Measurements from ENCODE around the gene FBXW12. TPM values are rescaled to one million over a fixed set of nuclear protein-coding genes. Genes with fewer than 3 reads are reported as not detected.
"Not testable (repeated sequence)": the region's sequence is repeated elsewhere in the genome, so short reads cannot be mapped to it uniquely, and the experiment has no call there.

FBXW12 gene
- total RNA-seq, result 2.5 TPM

- DNase-seq, result no peak
These were observed at the start of gene FBXW12 for GRCh38 chr3:48371651-48372376. Gene FBXW12 (plus strand): TSS chr3:48372219. CDS start chr3:48372768, 549 bp downstream.

DNA sequence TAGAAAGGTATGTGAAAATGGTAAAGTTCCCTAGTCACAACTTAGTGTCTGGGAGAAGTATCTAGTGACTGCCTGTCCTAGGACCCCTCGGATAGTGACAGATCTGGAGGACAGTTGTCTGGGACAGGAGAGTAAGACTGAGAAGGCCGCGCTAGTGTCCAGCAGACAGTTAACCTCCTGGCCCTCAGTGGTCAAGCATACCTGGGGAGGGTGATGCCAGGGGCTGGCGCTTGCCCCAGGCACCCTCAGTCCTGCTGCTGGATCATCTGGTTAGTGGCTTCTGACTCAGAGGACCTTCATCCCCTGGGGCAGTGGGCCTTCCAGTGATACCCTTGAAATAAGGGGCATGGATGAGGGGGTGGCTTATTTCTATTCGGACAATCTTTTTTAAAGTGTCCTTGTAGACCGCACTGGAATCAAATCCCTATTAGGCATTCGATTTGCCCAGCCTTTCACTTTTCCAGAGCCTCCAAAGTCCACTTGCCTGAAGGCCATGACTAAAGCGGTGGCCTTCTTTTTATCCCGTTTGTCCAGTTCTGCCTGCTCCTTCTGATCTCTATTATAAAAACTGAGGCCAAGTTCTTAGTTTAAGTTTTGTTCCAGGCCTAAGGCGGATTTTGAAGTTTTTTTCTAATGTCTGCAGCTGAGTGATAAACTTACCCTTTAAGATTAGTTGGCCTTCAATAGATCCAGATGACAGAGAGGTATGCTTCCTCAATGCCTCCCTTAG lies 40.1 kb upstream of the FBXW12 start:
- DNase-seq, result not testable (repeated sequence)

DNA sequence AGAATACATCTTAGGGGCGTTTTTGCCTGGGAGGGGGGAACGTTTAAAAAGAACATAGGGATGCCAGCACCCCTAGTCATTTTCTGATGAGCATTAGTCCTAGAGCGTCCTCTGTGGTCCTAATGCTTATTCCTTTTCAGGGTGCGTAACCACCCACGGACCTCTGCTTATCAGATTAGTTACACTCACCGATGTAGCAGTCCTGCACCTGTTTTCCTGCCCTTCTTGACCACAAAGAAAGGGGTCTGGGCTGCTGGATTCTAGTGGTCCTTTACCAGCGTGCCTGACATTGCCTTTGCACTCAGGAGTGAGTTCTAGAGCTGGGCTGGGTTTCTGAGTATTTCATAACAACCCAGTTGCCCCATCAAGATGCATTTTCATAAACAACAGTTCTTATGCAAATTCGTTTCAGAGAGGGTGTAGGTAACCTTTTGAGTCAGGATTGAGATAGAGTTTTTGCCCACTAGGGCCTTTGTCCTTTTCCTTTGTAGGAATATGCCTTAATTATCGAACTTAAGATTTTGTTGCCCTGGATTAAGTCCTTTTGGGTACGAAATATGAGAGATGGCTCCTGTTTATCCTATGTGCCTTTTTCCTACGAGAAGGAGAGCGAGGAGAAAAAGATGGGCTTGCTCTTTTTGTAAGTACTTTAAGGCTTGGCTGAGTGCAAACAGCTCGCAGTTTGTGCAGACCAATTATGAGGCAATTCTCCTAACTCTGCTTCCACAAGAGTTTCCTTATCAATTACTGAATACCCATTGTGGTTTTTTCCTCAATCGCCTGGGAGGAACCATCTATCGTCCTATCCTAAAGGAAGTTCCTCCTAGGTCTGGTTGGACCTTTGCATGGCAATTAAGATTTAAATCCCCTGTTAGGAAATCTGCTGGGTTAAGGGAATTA lies 38.4 kb upstream of the FBXW12 start, which contains the start of gene SPINK8:
Gene SPINK8, minus strand, starts transcription at position 316 of the 900 bp plus-strand sequence. CDS start 5,320 bp downstream, outside the sequence.
- DNase-seq, result not testable (repeated sequence)

DNA sequence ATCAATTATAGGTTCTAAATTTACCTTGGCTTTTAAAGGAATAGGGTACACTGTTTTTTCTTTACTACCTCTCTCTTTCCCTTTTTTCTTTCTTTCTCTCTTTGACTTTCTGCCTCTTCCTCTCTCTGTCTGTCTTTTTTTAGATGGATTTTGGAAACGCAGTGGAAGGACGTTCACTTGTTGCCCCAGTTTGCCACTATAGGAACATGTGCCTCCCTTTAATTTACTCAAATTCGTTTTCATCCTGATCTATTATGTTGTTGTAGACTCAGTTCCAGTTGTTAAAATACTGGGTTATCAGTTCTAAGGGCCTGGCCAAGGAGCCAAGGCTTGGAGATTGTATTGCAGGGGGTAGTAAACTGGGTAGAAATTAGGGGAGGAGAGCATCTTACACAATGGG lies 37.4 kb upstream of the FBXW12 start:
- DNase-seq, result no peak

DNA sequence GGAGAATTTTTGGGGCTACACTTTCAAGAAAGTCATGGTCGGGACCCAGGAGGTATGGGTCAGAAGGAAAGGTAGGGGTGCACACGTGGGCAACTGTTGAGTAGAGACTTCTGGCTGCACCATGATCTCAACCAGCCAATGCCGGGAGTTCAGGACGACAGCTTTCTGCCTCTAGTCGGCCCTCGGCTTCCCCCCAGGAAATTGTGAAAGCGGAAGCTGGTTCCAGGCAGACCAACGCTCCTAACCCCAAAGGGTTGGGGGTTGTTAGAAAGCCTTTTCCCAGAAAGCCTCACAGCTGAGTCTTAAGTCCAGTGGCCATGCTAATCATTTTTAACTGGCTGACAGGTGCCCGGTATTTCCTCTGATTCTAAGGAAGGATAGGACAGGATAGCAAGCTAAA lies 36.7 kb upstream of the FBXW12 start:
- not testable (repeated sequence) for DNase-seq

DNA sequence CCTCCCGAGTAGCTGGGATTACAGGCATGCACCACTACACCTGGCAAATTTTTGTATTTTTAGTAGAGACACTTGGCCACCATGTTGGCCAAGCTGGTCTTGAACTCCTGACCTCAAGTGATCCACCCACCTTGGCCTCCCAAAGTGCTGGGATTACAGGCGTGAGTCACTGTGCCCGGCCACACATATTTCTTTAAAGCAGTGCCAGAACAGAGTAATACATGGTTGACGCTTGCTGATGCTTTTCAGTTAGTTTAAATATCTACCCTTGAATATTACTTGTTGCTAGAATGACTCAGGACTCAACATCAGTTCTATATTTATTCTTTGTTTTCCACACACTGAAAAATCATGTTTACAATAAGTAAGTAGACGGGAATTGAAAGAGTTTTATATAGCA lies 34.5 kb upstream of the FBXW12 start:
- DNase-seq, result not testable (repeated sequence)

DNA sequence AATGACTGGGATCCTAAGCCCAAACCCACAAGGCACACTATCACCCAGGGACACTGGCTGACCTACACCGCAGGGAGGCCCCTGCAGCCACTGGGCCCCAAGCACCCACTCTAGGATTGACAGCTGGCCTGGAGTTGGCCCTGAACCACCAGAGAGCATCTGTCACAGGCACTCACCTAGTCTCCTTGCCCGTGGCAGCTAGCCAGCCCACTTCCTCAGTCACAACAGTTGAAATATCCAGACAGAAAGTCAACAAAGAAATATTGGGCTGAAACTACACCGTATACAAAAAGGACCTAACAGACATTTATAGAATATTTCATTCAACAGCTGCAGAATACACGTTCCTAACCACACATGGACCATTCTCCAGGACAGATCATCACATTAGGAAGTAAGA lies 33.4 kb upstream of the FBXW12 start:
- no peak for DNase-seq

DNA sequence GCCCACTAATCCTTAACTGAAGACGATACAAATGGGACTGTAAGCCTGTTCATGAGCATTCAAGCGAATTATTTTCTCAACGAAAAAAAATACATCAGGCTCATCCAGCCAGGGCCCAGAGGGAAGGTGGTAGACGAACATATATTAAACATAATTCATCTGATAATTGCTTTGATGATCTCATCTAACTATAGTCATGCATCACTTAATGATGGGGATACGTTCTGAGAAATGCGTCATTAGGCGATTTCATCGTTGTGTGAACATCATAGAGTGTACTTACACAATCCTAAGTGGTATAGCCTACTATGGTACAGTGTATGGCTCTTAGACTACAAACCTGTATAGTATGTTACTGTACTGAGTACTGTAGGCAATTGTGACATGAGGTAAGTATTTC lies 28.6 kb upstream of the FBXW12 start:
- no peak for DNase-seq

DNA sequence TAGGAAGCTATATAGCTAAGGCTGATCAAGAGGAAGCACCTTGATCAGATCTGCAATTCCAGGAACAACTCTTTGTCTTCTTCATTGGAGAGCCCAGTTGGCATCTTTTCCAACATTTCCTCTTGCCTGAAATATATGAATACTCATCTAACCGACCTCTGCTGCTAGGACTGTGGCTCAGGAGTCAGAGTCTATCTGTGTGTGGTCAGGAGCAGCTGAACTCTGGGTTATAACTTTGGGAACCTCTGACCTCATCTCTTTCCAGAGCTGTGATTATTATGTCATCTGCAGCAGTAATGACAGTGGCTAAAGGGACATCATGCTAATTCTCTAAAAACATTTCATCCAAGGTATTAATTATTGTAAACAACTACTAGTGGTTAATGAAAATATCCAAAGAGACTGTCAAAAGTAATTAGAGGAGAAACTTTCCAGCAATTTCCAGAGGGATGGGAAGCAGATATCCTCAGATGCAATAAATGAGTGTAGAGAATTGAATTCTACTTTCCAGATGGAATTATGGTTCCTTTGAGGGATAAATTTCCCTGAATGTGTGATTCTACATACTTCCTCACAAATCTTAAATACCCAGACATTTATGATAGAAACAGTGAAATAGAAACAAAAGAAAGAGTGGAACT lies 27.0 kb upstream of the FBXW12 start:
- DNase-seq, result no peak

- no peak for DNase-seq
These were observed 26.0 kb upstream of the FBXW12 start for GRCh38 chr3:48345946-48346572.

- DNase-seq, result no peak
These were observed 24.5 kb upstream of the FBXW12 start for GRCh38 chr3:48347500-48347899.

- no peak for DNase-seq
These were observed 19.5 kb upstream of the FBXW12 start for GRCh38 chr3:48352546-48352945.

DNA sequence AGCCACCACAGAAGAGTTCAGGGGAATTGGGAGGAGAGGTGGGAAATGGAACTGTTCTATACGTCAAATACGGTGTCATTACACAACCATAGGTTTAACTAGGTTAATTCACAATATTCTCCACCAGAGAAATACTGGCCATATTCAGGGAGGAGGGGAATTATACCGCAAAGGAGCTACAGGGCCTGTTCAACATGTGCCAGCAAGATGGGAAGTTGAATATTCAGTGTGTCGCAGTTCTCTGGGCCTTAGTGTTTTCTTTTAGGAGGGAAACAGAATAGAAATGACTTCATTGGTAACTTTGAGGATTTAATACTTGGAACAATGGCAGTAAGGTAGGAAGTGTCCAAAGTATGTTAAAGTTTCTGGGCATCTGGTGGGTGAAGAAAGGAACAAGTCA lies 18.0 kb upstream of the FBXW12 start:
- no peak for DNase-seq

DNA sequence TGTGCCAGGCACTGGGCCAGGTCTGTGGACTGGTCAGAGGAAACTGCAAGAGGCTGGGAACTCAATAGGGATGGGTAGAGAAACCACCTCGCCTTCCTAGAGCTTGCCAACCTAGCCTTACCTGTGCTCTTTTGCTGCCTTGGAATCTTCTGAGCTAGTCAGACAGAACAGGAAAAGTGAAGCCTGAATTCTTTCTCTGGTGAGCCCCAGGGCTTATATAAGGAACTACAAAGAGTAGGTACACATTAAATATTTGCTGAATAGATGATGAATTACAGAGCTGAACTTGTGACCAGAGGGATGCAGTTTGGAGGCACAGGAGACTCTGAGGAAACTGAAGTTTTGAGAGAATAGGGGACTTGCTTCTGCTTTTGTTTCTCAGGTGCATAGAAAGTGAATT lies 15.6 kb upstream of the FBXW12 start:
- DNase-seq, result no peak

GRCh38 chr3:48361928-48362327 lies 10.1 kb upstream of the FBXW12 start:
- DNase-seq, result no peak

- DNase-seq, result no peak
These were observed 7.2 kb upstream of the FBXW12 start for GRCh38 chr3:48364840-48365239.

DNA sequence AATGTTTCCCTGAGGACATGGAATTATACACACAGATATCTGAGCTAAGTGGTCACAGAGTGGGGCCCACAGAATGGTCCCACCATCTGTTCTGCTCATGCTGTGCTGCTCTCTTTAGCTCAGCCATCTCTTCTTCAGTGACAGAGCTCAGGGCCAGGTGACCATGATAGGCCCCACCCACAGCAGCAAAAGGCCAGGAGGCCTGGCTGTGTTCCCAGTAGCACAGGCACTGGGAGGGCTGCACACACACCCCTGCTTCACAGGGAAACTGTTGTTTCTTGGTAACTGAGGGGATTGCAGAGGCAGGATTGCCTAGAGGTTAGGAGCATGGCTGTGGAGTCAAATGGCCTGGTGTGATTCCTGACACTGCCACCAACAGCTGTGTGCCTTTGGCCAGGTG lies 4.8 kb upstream of the FBXW12 start:
- no peak for DNase-seq

- DNase-seq, result no peak
These were observed 2.2 kb upstream of the FBXW12 start for GRCh38 chr3:48369693-48370332.

- DNase-seq, result no peak
These were observed 1.7 kb upstream of the FBXW12 start for GRCh38 chr3:48370333-48370713.

- DNase-seq, result no peak
These were observed 355 bp downstream of the FBXW12 start for GRCh38 chr3:48372377-48372770.

GRCh38 chr3:48372862-48373435 lies 930 bp downstream of the FBXW12 start:
- no peak for DNase-seq
